HG03095 (cell line): Measurements from ENCODE around the gene IL9.

Experiments used
- ATAC-seq: cut with Tn5 transposase; IDR thresholded peaks from one replicate; pipeline ENCODE4 v1.9.1; 2021; ENCODE audit warnings: moderate library complexity; ENCODE audit not compliant: unreplicated experiment

The IL9 gene

DNA sequence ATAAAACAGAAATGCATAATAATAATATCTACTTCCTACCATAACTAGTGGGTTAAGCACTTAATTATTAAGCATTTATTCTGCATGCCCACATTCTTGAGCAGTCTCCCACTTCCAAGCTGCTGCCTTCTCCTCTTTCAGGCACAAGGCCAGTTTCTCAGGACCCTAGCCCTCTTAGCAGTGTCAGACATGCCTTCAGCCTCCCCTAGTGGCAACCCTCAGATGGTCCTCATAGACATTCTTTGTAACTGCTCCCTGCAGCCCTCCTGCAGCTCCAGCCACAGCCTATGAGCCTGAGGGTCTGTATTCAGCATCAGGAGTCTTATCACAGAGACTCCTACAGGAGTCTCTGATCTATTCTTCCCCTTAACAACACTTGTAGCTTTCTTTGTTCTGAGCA is 3.9 kb downstream of the IL9 start:
- ATAC-seq: no peak

DNA sequence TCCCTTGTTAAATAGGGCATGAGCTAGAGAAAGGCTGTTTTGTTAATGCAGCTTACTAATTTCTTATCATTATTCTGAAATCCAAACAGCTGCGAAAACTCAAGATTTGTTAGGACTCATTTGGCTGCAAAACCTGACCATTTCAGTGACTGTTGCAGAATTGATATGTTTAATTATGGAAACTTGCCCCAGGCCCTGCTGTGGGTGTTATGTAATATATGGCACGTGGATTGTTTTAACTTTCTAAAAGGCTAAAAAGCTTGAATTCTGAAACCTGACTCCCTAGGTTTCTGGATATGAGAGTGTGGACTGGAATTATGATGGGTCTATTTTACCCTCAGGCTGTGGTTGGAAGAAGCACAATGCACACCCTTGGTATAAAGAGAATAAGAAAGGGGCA is 4.4 kb downstream of the IL9 start:
- no peak for ATAC-seq

DNA sequence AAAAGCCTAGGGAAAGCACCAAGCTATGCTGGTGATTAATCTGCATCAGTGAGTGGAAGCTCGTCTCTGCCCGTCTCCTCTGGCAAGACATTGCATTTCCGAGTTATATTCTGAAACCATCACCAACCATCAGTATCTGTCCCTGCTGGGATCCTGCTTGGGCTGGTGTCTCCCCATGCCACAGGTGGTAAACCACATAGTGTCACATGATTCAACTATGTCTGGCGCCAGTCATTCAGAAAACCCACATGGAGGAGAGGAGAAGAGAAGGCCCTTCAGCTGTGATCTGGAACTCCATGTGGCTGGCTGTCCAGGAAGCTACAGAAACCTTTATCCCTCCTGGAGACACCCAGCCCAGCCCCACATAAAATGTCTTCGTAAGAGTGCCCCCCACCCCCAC is 4.8 kb downstream of the IL9 start:
- ATAC-seq: peak; percentile 47

DNA sequence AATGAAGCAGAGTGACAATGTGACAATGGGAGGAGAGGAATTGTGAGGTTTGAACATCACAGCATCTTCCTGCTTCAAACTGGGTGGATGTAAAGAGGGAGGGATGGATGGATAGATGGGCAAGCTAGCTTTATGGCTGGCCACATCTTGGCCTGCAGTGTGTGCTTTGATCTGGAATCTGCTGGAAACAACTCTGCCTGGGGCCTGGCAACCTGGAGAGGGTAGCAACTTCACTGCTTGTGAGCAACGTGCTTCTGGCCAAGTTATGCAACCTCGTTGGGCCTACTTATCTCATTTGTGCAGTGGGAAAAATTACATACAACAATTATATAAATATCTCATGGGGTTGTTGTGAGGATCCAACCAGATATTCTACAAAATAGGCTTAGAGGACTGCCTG is 5.3 kb downstream of the IL9 start:
- ATAC-seq: no peak

DNA sequence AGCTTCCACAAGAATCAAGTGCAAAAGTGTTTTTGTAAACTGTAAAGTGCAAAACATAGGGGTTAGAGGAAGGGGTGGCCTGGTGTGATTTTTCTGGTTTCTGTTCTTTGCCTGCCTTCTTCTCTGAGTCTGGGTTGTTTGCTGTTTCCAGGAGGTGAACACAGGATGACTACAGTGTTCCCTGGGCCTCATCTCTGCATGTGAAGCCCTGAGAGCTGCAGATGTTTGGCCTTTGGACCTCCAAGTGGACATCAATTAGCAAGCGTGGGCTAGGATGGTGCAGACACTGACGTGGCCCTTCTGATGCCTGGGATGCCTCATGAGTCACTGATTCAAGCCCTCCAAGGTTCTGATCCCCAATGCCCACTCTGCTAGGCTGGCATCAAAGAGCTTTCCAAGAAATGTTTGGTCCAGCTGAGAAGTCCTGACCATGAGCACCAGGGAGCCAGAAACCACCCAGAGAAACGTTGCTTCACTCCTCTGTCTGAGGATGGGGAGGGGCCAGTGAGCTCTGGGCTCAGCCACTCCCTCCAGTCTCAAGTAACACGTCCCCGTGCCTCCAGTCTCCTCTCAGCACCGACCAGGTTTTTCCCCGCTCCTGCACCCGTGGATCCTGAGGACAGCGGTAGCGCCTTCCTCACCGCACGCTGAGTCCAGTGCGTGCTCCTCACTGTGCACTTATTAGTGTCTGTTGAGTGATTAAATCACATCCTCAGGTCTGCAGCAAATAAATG is 7.6 kb downstream of the IL9 start:
- ATAC-seq: no peak

DNA sequence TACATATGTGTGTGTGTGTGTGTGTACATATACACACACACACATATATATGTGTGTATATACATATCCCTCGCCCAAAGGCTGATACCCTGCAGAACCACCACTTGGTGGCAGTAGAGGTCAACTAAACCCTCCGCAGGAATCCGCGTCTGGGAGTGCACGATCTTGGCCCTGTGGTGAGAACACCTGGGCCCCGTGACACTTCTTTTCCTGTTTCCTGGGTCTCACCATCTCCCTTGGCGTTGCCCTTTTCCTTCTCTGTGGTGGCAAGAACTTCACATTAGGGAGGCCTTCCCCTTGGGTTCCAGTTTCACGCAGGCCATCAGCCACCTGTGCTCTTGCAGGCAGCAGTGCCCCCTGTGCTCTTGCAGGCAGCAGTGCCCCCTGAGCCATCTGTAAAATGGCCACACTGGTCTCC is 8.2 kb downstream of the IL9 start:
- peak; percentile 82 for ATAC-seq

DNA sequence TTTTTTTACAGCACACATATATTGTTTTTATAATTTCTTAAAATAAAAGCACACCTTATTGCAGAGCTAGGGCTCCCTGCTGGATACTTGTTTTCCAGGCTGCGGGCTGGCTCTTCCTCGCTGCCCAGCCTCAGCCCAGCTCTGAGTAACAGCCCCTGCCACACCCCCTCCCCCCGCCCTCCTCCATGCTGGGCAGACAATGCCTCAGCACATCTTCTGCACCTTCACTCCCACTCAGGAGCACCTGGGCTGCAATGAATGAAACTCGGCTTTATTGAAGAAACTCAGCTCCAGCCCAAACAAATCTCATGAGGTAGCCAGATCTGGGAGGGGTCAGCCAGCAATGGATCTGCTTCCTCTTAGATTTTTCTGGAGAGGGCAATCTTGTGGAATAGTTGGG is 9.5 kb downstream of the IL9 start:
- no peak for ATAC-seq

DNA sequence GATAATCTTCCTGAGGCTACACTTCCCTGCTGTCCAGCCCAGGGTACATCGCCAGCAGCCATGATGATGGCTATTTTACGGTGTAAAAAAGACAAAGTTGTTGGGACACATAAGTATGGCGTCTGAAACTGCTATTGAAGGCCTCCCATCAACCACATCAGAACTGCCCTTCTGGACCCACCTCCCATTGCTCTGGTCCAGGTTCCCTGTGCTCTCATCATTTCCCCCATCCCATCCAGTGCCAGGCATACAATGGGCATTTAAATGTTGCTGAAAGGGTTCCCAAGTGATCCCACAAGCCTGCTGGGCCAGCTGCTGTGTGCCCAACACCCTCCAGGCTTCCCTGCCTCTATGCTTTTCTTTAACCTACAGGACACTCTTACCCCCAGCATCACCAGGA is 10.6 kb downstream of the IL9 start:
- ATAC-seq: no peak

DNA sequence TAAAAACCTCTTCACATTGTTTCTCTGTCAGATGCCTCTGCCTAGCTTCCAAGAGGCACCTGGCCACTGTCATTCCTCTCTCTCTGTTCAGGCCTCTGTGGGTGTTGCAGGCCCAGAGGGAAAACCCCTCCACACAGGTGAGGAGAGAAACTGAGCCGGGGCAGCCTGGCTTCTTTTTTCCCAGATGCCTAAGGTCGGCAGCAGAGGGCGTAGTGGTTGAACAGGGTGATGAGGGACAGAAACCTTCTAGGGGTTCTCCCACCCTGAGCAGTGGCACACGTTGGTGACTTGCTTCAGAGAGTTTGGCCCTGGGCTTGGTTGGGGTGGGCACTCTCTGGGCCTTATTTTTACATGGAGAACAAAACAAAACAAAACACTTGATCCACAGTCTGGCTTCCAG is 12.2 kb downstream of the IL9 start:
- ATAC-seq: no peak

DNA sequence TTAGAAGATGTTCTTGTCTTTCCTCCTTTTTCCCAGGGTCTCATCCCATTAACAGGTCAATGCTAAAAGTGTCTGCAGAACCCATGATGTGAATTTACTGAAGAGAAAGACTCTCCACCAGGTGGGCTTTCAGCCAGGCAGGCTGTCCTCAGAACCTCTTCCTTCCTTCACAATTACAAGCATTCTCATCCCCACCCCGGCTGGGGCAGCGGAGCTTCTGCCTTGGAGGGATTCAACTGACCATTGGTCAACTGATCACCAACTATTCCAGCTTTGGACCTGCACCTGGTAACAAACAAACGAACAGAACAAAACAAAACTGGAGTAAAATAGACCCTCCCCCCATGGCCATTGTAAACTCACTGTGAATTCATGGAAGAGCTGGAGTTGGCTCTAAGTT is 12.6 kb downstream of the IL9 start:
- ATAC-seq: no peak

DNA sequence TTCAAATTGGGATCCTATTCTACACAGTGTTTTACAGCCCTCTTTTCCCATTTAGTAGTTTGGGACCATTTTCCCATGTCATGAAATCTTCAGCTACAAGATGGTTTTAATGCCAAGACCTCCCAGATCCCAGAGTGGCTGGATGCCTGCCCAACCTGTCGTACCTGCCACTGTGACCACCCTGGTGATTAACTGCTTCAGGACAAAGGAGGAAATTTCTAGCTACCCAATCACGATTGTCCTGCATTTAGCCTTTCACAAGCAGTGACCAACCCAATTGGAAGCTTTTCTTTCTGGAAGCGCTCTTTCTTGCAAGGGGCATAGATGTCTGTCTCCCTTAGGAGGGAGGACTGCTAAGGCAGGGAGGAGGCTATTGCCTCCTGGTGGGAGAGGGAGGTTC is 13.8 kb downstream of the IL9 start:
- ATAC-seq: no peak

DNA sequence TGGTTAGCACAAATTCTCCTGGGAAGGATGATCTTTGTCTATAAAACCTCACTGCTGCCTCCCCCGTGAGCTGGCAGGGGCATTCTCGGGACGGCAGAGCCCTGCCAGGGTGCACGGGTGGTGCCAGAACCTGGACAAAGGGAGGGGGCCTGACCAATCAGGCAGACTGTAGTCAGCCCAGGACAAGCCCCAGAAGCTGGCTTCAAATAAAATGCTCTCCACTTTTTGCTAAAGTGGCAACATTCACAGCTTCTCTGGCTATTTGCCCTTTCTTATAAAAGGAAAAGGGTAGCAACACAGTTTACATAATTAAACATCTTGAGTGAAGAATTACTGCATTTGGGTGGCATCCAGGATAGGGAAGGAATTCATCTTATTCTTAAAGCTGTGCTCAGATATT is 14.4 kb downstream of the IL9 start:
- no peak for ATAC-seq

DNA sequence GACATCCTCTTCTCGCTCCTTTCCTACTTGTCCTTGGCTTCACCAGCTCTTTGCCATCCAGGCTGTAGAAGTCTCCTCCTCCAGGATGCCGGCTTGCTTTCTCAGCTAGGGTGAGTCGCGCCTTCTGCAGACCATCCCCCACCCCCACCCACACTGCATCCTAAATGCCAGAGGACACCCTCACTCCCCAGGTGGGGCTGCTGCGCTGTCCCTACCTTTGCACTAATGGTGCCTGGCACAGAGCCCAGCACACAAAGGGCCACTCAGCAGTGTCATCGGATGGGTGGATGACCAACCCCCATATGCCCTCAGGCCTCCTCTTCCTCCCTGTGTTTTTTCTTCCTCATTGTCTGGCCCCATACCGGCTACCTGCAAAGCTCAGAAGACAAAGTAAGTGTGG is 14.8 kb downstream of the IL9 start:
- no peak for ATAC-seq

DNA sequence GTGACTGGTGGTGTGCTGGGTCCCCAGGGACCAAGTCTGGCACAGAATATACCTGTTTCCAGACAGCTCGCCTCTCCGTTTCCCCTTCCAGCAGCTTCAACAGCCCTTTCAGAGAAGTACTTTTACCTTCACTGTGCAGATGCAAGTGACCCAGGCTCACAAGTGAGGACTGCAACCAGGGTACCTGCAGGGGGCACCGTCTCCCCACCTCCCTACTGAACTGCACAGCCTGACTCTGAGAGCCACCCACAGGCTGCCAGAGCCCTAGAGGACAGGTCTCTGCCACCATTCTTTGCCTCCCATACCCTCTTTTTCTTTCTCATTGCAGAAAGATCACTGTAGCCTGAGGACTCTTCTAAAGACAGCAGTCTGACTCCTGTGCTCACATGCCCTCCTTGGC is 15.4 kb downstream of the IL9 start:
- ATAC-seq: no peak

DNA sequence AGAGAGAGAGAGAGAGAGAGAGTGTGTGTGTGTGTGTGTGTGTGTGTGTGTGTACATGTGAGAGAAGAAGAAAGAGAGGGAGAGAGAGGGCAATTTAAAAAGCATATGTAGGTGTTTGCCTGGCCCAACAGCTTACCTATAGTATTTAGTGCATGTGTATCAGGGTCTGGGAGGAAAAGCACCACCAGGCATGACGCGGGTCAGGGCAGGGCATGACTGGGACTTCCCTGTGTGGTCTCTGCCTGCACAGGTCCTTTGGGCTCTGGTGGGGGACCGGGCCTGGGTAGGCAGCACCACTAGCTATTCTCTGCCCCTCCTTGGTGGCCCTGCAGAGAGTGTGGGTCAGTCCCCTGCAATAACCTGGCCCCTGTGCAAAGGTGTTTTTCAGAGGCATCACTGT is 16.1 kb downstream of the IL9 start:
- ATAC-seq: no peak

DNA sequence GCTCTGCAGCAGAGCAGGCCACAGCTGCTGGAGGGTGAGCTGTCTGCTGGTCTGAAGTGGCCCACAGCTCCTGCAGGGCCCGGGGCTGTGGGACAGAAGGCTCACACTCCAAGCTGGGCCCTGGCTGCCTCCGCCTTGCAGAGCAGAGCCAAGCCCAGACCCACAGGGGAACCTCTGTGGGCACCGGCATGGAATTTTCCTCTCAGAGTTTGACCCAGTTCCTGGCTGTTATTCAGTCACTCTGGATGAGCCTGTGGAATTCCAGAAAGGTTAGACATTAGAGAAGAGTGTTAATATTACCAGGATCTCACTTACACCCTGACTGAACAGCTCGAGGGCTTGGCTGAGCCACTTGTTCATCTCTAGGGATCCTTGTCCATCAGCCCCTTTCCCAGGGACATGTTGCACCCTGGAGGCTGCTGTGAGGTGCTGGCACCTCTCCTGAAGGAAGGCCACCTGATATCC is 17.5 kb downstream of the IL9 start:
- no peak for ATAC-seq

DNA sequence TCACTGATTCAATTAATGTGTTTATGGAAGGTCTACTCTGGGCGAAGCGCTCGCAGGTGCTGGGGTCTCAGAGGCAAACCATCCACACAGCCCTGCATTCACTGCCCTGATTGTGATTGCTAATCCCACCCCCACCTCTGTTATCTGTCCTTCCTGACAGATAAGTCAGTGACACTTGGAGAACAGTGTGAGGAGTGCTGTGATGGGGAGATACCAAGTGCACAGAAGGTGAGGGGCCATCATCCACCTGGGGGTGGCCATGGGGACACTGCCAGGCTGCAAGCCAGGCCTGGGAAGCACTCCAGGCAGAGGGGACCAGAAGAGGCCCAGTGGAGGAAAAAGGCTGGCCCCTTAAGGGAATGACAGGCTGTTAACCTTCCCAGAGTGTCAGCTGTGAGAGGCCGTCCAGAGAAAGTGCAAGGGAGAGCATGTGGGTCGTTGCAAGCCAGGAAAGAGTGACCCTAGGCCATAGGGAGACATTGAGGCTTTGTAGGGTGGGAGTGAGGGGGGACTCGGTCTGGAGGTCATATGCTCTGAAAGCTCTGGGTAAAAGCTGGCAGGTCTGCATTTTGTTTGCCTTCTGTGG is 18.0 kb downstream of the IL9 start:
- no peak for ATAC-seq

DNA sequence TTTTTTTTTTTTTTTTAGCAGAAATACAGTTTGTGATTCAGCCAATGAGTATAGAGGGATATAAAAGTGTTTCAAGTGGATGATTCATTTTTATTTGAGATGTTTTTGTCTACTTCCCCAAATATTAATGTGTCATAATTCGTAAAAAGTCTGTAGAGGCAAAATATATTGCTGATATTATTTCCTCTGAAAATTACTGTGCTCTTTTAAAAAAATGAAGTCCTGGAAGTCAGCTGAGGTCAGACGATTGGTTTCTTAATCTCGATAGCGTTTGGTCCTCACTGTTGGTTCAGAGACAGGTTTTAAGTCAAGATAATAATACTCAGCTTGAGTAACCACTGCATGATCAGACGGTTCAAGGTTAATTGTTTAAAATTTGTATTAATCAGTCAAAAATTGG is 19.5 kb downstream of the IL9 start:
- no peak for ATAC-seq

DNA sequence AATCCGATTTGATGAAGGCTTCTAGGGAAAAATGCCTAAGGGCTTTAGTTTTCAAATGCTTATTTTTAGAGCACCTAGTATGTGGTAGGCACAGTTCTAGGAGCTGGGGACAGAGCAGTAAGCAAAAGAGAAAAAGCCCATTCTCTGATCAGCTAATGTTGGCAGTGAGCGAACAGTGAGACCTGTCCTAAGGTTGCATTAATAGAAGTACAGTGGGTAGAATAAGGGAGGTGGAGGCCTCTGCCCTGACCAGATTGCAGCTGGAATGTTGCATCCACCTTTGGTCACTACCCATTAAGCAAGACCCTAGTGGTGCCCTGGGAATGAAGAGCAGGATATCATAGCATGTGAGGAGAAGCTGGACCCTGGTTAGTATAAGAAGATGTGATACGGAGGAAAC is 20.1 kb downstream of the IL9 start:
- no peak for ATAC-seq

DNA sequence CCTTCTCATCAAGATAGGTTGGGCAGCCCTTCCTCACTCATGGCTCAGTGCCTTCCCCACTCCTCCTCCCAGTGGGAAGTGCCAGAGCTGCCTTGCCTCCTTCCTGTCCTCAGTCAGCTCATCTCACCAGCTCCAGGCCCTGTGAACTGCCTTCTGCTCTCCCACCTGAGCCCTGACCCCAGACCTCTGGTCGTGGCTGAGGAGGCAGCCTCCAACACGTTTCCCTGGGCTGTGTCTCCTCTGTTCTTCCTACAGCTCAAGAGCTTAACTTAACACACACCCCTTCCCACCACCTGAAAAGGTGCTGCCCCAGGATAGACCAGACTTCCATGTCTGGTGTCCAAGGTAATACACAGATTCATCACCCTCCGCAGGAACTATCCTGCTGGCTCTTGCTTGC is 21.2 kb downstream of the IL9 start:
- no peak for ATAC-seq

DNA sequence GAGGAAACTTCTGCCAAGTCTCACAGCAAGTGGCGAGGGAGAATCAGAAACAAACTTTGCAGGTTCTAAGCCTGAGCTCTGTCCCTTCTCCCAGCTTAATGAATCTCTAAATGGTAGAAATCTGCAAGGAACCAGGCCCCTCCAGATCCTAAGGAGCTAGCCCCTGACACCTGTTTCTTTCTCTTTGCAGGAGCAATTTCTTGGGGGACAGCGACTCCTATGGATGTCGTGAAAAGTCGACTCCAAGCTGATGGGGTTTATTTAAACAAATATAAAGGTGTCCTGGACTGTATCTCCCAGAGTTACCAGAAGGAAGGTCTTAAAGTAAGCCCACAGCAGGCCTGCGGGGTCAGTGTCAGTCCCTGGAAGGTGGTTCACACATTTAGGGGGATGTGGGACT is 21.8 kb downstream of the IL9 start:
- no peak for ATAC-seq

DNA sequence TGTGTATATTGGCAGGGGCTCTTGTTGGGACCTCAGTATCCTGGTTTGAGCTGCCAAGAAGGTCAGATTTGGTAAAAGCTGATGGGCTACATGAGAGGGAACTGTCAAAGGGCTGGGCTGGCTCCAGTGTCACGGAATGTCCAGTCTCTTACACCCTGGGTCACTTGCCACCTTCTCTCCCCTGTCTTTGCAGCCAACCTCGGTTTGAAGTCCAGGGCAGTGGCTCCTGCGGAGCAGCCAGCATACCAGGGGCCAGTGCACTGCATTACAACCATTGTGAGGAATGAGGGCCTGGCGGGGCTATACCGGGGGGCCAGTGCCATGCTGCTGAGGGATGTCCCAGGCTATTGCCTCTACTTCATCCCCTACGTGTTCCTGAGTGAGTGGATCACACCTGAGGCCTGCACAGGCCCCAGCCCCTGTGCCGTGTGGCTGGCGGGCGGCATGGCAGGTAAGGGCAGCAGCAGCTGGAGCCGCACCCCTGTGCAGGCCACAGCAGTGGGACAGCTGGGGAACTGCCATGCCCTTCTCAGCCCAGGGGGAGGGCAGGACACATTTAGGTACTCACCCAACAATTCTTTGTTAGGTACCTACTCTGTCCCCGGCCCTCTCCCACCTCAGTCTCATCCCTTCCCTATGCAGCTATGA is 24.2 kb downstream of the IL9 start:
- ATAC-seq: no peak

DNA sequence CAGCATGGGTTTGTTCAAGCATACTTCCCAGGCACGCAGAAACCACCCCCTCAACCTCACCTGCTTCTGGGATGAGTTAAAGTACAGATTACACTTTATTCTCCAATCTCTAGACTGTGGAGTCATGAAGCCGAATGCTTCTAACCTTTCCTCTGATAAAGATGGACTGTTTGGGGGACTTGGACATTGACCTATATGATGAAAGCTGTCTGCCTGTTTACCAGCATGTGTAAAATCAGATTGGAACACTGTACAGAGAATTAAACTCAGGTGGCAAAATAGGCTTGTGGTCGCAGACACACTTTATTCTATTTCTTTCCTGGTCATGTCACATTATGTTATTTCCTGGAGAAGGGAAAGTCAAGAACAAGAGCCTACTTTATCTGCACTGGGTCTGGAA is 25.7 kb downstream of the IL9 start:
- no peak for ATAC-seq
